ENCODE measurements around the gene RTTN. TPM values are rescaled to one million over a fixed set of nuclear protein-coding genes. Genes with fewer than 3 reads are reported as not detected.

The RTTN gene
- total RNA-seq, 3 donors from 2014 or later: 13.0 to 15.3 (median 15.2) TPM

DNA sequence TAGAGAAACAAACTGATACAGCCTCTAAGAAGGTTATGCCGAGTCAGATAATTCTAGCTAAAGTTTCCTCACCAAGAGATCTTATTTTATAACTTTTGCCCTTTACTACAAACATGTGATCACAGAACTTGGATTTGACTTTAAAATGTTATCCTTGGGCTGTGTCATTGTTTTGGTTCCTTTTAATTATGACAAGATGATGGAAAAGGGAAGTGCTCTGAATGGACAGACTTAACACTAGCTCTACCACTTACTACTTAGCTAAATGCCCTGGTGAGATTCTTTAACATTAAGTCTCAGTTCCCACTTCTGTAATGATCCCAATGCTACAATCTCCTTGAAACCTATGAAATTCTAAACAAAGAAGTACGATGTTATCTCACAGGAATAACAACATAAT, 69.9 kb downstream of the RTTN start:
- no peaks in the 10 kb centered on the region for H3K9me3 ChIP-seq
- no peaks in the 10 kb centered on the region for H3K36me3 ChIP-seq (ENCODE audit: low read depth)
- H3K4me1 ChIP-seq (ENCODE audit: low read depth): no peaks in the 10 kb centered on the region
- ATAC-seq (no peak), DNase-seq (no peak)
- TF ChIP-seq, protein P1, sequence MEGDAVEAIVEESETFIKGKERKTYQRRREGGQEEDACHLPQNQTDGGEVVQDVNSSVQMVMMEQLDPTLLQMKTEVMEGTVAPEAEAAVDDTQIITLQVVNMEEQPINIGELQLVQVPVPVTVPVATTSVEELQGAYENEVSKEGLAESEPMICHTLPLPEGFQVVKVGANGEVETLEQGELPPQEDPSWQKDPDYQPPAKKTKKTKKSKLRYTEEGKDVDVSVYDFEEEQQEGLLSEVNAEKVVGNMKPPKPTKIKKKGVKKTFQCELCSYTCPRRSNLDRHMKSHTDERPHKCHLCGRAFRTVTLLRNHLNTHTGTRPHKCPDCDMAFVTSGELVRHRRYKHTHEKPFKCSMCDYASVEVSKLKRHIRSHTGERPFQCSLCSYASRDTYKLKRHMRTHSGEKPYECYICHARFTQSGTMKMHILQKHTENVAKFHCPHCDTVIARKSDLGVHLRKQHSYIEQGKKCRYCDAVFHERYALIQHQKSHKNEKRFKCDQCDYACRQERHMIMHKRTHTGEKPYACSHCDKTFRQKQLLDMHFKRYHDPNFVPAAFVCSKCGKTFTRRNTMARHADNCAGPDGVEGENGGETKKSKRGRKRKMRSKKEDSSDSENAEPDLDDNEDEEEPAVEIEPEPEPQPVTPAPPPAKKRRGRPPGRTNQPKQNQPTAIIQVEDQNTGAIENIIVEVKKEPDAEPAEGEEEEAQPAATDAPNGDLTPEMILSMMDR (IDR thresholded peaks at IDR 0.05): no peak
- H3K4me3 ChIP-seq: no peak overlapping the region
- intact Hi-C loops (cut with DNase I, micrococcal nuclease): no loop called here

- intact Hi-C loops (cut with DNase I, micrococcal nuclease): no loop called here
- Histone ChIP-seq H3K4me1 (ENCODE audit: low read depth) (no peaks in the 10 kb centered on the region), H3K36me3 (ENCODE audit: low read depth) (no peaks in the 10 kb centered on the region), H3K9me3 (no peaks in the 10 kb centered on the region), H3K4me3 (no peak overlapping the region)
- TF ChIP-seq, protein P1 (IDR thresholded peaks at IDR 0.05): no peak
- ATAC-seq: no peak
- DNase-seq: no peak
These were observed 72.5 kb downstream of the RTTN start for GRCh38 chr18:70132999-70133398.

GRCh38 chr18:70128271-70128670, 77.2 kb downstream of the RTTN start:
- ATAC-seq (no peak), DNase-seq (no peak)
- Histone ChIP-seq H3K36me3 (ENCODE audit: low read depth) (no peaks in the 10 kb centered on the region), H3K9me3 (no peaks in the 10 kb centered on the region), H3K4me1 (ENCODE audit: low read depth) (peaks cover 6% of the 10 kb centered on the region), H3K4me3 (no peak overlapping the region)
- TF ChIP-seq, protein P1 (IDR thresholded peaks at IDR 0.05): no peak
- intact Hi-C loops (cut with DNase I, micrococcal nuclease): no loop called here

- ATAC-seq: no peak
- H3K4me1 ChIP-seq (ENCODE audit: low read depth): peaks cover 6% of the 10 kb centered on the region
- no peak for DNase-seq
- no peaks in the 10 kb centered on the region for H3K36me3 ChIP-seq (ENCODE audit: low read depth)
- TF ChIP-seq, protein P1 (IDR thresholded peaks at IDR 0.05): no peak
- intact Hi-C loops (cut with DNase I, micrococcal nuclease): no loop called here
- no peaks in the 10 kb centered on the region for H3K9me3 ChIP-seq
- no peak overlapping the region for H3K4me3 ChIP-seq
These were observed 78.1 kb downstream of the RTTN start for GRCh38 chr18:70127359-70127758.

- no peak for ATAC-seq
- Histone ChIP-seq H3K36me3 (ENCODE audit: low read depth) (no peaks in the 10 kb centered on the region), H3K4me1 (ENCODE audit: low read depth) (peaks cover 6% of the 10 kb centered on the region), H3K4me3 (no peak overlapping the region), H3K9me3 (no peaks in the 10 kb centered on the region)
- DNase-seq: no peak
- intact Hi-C loops (cut with DNase I, micrococcal nuclease): no loop called here
- TF ChIP-seq, protein P1 (IDR thresholded peaks at IDR 0.05): no peak
These were observed 78.7 kb downstream of the RTTN start for GRCh38 chr18:70126832-70127231.

DNA sequence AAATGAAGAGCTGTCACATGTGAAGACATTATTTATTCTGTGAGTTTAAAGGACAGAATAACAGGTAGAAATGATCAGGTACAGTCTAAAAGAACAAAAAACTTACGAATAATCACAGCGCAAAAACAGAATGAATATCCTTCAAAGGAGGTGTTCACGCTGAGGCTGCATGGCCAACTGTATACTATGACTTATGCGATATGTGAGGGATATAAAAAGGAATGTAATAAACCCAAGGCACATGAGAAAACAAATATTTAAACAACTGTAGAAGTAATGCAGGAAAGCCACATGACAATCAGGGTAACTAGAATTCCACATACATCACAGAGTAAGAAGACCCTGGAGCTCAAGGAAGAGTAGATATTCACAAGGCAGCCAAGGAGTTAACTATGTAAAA, 81.3 kb downstream of the RTTN start:
- ATAC-seq: peak; percentile 66
- intact Hi-C loops (cut with DNase I, micrococcal nuclease): no loop called here
- DNase-seq: peak in 1 of 3 donors; percentile 15

More for the DNA sequence above, 81.3 kb downstream of the RTTN start:
- H3K4me3 ChIP-seq: no peak overlapping the region
- TF ChIP-seq, protein P1 (IDR thresholded peaks at IDR 0.05): no peak
- H3K36me3 ChIP-seq (ENCODE audit: low read depth): no peaks in the 10 kb centered on the region
- H3K9me3 ChIP-seq: no peaks in the 10 kb centered on the region
- H3K4me1 ChIP-seq (ENCODE audit: low read depth): peaks cover 6% of the 10 kb centered on the region
